SK-N-SH treated with all-trans-retinoic acid at 6 μM for 48 hours (cell line): ENCODE data around the gene C22orf42.

Source experiments
- ARNTL ChIP-seq: fragments of 450-650 bp; formaldehyde crosslinking; IDR thresholded peaks from 2 replicates; pipeline ENCODE4 v1.5.0; 2020; ENCODE audit warnings: low read depth, mild to moderate bottlenecking, moderate library complexity, borderline replicate concordance
- BACH2 ChIP-seq: fragments of 250-450 bp; sonication (Bioruptor Pico); IDR thresholded peaks from 2 replicates; pipeline ENCODE4 v1.9.0; 2021; ENCODE audit warnings: mild to moderate bottlenecking, borderline replicate concordance
- ESRRG ChIP-seq: fragments of 250-450 bp; sonication (Bioruptor Pico); IDR thresholded peaks from 2 replicates; pipeline ENCODE4 v1.6.1; 2021; ENCODE audit warnings: mild to moderate bottlenecking
- GLIS3 ChIP-seq: fragments of 250-450 bp; sonication (Bioruptor Pico); IDR thresholded peaks from 2 replicates; pipeline ENCODE4 v1.5.0; 2020; ENCODE audit warnings: mild to moderate bottlenecking, moderate library complexity
- TCF4 ChIP-seq: fragments of 250-450 bp; sonication (Bioruptor Pico); IDR thresholded peaks from 2 replicates; pipeline ENCODE4 v1.8.0; 2021; ENCODE audit warnings: mild to moderate bottlenecking, moderate library complexity, borderline replicate concordance
- TSHZ2 ChIP-seq: fragments of 250-450 bp; sonication (Bioruptor Pico); IDR thresholded peaks from 2 replicates; pipeline ENCODE4 v1.5.0; 2020; ENCODE audit warnings: mild to moderate bottlenecking, moderate library complexity
- ZNF565 ChIP-seq: fragments of 450-650 bp; formaldehyde crosslinking; conservative IDR thresholded peaks from 2 replicates; pipeline ENCODE4 v1.5.0; 2020; ENCODE audit warnings: low read depth, mild to moderate bottlenecking, moderate library complexity
- ZNF70 ChIP-seq: fragments of 450-650 bp; formaldehyde crosslinking; IDR thresholded peaks from 2 replicates; pipeline ENCODE4 v1.5.0; 2020; ENCODE audit warnings: mild to moderate bottlenecking, moderate library complexity
- TF ChIP-seq, protein P1 (sequence below): fragments of 250-450 bp; sonication (Bioruptor Pico); IDR thresholded peaks from 2 replicates; pipeline ENCODE4 v1.5.1; 2020; ENCODE audit warnings: low read depth, mild to moderate bottlenecking, moderate library complexity

DNA sequence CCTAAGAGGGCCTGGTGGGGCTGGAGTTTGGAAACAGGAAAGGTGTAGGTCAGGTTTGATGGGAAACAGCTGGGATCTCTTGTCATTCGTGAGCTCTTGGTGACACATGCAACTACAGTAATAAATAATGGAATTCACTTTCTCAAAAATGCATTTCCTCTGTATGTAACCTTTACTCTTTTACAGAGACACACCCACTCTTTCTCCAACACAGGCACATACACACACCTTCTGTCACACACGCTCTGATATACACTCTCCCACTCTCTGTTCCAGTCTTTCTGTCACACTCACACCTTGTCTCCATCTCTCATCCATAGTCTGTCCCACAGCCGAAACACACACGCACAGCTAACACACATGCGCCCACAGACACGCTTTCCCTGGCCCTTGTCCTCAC lies 6.6 kb upstream of the C22orf42 start:
- TF ChIP-seq ZNF70 (CRISPR knock-in tag) = no peak
- no peak for TF ChIP-seq TCF4 (CRISPR knock-in tag)
- no peak for TF ChIP-seq ESRRG (CRISPR knock-in tag)
- TF ChIP-seq, protein P1, sequence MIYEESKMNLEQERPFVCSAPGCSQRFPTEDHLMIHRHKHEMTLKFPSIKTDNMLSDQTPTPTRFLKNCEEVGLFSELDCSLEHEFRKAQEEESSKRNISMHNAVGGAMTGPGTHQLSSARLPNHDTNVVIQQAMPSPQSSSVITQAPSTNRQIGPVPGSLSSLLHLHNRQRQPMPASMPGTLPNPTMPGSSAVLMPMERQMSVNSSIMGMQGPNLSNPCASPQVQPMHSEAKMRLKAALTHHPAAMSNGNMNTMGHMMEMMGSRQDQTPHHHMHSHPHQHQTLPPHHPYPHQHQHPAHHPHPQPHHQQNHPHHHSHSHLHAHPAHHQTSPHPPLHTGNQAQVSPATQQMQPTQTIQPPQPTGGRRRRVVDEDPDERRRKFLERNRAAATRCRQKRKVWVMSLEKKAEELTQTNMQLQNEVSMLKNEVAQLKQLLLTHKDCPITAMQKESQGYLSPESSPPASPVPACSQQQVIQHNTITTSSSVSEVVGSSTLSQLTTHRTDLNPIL (CRISPR knock-in tag) = no peak
- TF ChIP-seq ZNF565 (CRISPR knock-in tag) = no peak
- no peak for TF ChIP-seq TSHZ2 (CRISPR knock-in tag)
- no peak for TF ChIP-seq ARNTL (CRISPR knock-in tag)
- no peak for TF ChIP-seq BACH2 (CRISPR knock-in tag)
- no peak for TF ChIP-seq GLIS3 (CRISPR knock-in tag)
